GM12801 (cell line): ENCODE data around the gene ZDHHC24.

ENCODE experiments used
- CTCF ChIP-seq: IDR thresholded peaks from one replicate; pipeline ENCODE4 v1.5.1; 2011; ENCODE audit warnings: control low read depth; ENCODE audit not compliant: insufficient read length; ENCODE audit errors: extremely low read depth

The ZDHHC24 gene

GRCh38 chr11:66548041-66548440 is 2.2 kb upstream of the ZDHHC24 start:
- no peak for TF ChIP-seq CTCF

- TF ChIP-seq CTCF, result no peak
These were observed 1.8 kb upstream of the ZDHHC24 start for GRCh38 chr11:66547662-66548009.

GRCh38 chr11:66546966-66547661 is 1.3 kb upstream of the ZDHHC24 start:
- TF ChIP-seq CTCF, result no peak

- no peak for TF ChIP-seq CTCF
These were observed 619 bp upstream of the ZDHHC24 start, which contains the start of gene ACTN3 for GRCh38 chr11:66546368-66546965. ACTN3 (plus strand) TSS chr11:66546903; CDS start chr11:66546938, 35 bp downstream.

- TF ChIP-seq CTCF, result no peak
These were observed 2.4 kb downstream of the ZDHHC24 start for GRCh38 chr11:66543263-66544107.

GRCh38 chr11:66542362-66542761 is 3.5 kb downstream of the ZDHHC24 start:
- no peak for TF ChIP-seq CTCF

- no peak for TF ChIP-seq CTCF
These were observed 4.0 kb downstream of the ZDHHC24 start for GRCh38 chr11:66541892-66542291.
